MM.1S (cell line): ENCODE results near the gene DHX9.

Experiments
- DNase-seq: peaks from one replicate; pipeline ENCODE4 v3.0.0-alpha.2; 2015
- H2AFZ ChIP-seq: fragments of 300-600 bp; sonication (generic); 2 replicates; pipeline ENCODE4 v1.6.0; 2016; ENCODE audit warnings: antibody characterized with exemption, low read length
- H3F3A ChIP-seq: fragments of 300-600 bp; sonication (generic); 2 replicates; pipeline ENCODE4 v1.6.1; 2016; ENCODE audit warnings: mild to moderate bottlenecking, antibody characterized with exemption, low read length, moderate library complexity, mixed read lengths; ENCODE audit not compliant: insufficient read depth
- H3K27ac ChIP-seq: fragments of 300-600 bp; sonication (generic); 2 replicates; pipeline ENCODE4 v1.5.1; 2016; ENCODE audit warnings: mild to moderate bottlenecking, low read length
- H3K27me3 ChIP-seq: fragments of 300-600 bp; sonication (generic); replicated peaks from 2 replicates; pipeline ENCODE4 v1.6.0; 2016; ENCODE audit warnings: low read length; ENCODE audit not compliant: insufficient read depth
- H3K36me3 ChIP-seq: fragments of 300-600 bp; sonication (generic); replicated peaks from 2 replicates; pipeline ENCODE4 v1.6.1; 2016; ENCODE audit warnings: mild to moderate bottlenecking, low read length, mixed read lengths; ENCODE audit not compliant: insufficient read depth
- H3K4me1 ChIP-seq: fragments of 300-600 bp; sonication (generic); 2 replicates; pipeline ENCODE4 v1.6.1; 2016; ENCODE audit warnings: low read length, mixed read lengths
- H3K4me2 ChIP-seq: fragments of 300-600 bp; sonication (generic); 2 replicates; pipeline ENCODE4 v1.6.0; 2016; ENCODE audit warnings: low read depth, low read length
- H3K4me3 ChIP-seq: fragments of 300-600 bp; sonication (generic); 2 replicates; pipeline ENCODE4 v1.5.1; 2016; ENCODE audit warnings: low read length, mixed read lengths
- H3K79me2 ChIP-seq: fragments of 300-600 bp; sonication (generic); 2 replicates; pipeline ENCODE4 v1.6.1; 2016; ENCODE audit warnings: mixed run types, low read length, mixed read lengths
- H3K9ac ChIP-seq: fragments of 300-600 bp; sonication (generic); 2 replicates; pipeline ENCODE4 v1.6.1; 2016; ENCODE audit warnings: low read length, mixed read lengths
- H3K9me2 ChIP-seq: fragments of 300-600 bp; sonication (generic); replicated peaks from 2 replicates; pipeline ENCODE4 v1.6.1; 2016; ENCODE audit warnings: mild to moderate bottlenecking, low read length, mixed read lengths; ENCODE audit not compliant: insufficient read depth
- H3K9me3 ChIP-seq: fragments of 300-600 bp; sonication (generic); replicated peaks from 2 replicates; pipeline ENCODE4 v1.6.1; 2016; ENCODE audit warnings: mild to moderate bottlenecking, low read length, mixed read lengths; ENCODE audit not compliant: insufficient read depth
- H4K20me1 ChIP-seq: fragments of 300-600 bp; sonication (generic); 2 replicates; pipeline ENCODE4 v1.6.1; 2016; ENCODE audit warnings: mild to moderate bottlenecking, low read length, moderate library complexity, mixed read lengths; ENCODE audit not compliant: insufficient read depth
- CTCF ChIP-seq: fragments of 300-600 bp; sonication (generic); IDR thresholded peaks from 2 replicates; pipeline ENCODE4 v1.5.1; 2016; ENCODE audit warnings: antibody characterized with exemption, low read length, mixed read lengths
- EZH2 ChIP-seq: fragments of 300-600 bp; sonication (generic); optimal IDR thresholded peaks from 2 replicates; pipeline ENCODE3; 2017; ENCODE audit warnings: low read depth, mild to moderate bottlenecking, antibody characterized with exemption, low read length, mixed read lengths
- EZH2phosphoT487 ChIP-seq: fragments of 300-600 bp; sonication (generic); IDR thresholded peaks from 2 replicates; pipeline ENCODE4 v1.6.1; 2018; ENCODE audit warnings: antibody characterized with exemption, low read length

Gene DHX9

GRCh38 chr1:182869241-182869666, 30.1 kb downstream of the DHX9 start:
- TF ChIP-seq CTCF (no peak), EZH2 (no peak), EZH2phosphoT487 (no peak)
- H3K9me3 ChIP-seq = no peaks in the 10 kb centered on the region
- peaks cover 67% of the 10 kb centered on the region for H3K36me3 ChIP-seq
- DNase-seq = no peak
- no peaks in the 10 kb centered on the region; the same call in 1 of the 2 replicates for H3F3A ChIP-seq
- no peak overlapping the region for H3K9ac ChIP-seq
- H3K27me3 ChIP-seq = no peaks in the 10 kb centered on the region
- H3K27ac ChIP-seq = no peak overlapping the region
- no peak overlapping the region for H3K4me2 ChIP-seq
- peaks cover 37% of the 10 kb centered on the region for H3K79me2 ChIP-seq
- H3K4me3 ChIP-seq = no peak overlapping the region
- no peaks in the 10 kb centered on the region for H4K20me1 ChIP-seq
- H2AFZ ChIP-seq = no peak overlapping the region
- no peaks in the 10 kb centered on the region for H3K4me1 ChIP-seq
- no peaks in the 10 kb centered on the region for H3K9me2 ChIP-seq

GRCh38 chr1:182872881-182873280, 33.7 kb downstream of the DHX9 start:
- Histone ChIP-seq H3K4me2 (no peak overlapping the region), H3K27ac (no peak overlapping the region), H3K36me3 (peaks cover 76% of the 10 kb centered on the region), H3K27me3 (no peaks in the 10 kb centered on the region), H4K20me1 (no peaks in the 10 kb centered on the region), H3K4me3 (no peak overlapping the region), H3K9me2 (no peaks in the 10 kb centered on the region), H3F3A (no peaks in the 10 kb centered on the region; the same call in 1 of the 2 replicates), H3K79me2 (peaks cover 37% of the 10 kb centered on the region), H2AFZ (no peak overlapping the region), H3K4me1 (no peaks in the 10 kb centered on the region), H3K9me3 (no peaks in the 10 kb centered on the region), H3K9ac (no peak overlapping the region)
- TF ChIP-seq CTCF (no peak), EZH2 (no peak), EZH2phosphoT487 (no peak)
- no peak for DNase-seq

- Histone ChIP-seq H3K27me3 (no peaks in the 10 kb centered on the region), H3K27ac (no peak overlapping the region), H3K36me3 (peaks cover 76% of the 10 kb centered on the region), H3F3A (no peaks in the 10 kb centered on the region; the same call in 1 of the 2 replicates), H3K4me2 (no peak overlapping the region), H4K20me1 (no peaks in the 10 kb centered on the region), H3K9ac (no peak overlapping the region), H3K9me2 (no peaks in the 10 kb centered on the region), H3K4me3 (no peak overlapping the region), H2AFZ (no peak overlapping the region), H3K4me1 (no peaks in the 10 kb centered on the region), H3K9me3 (no peaks in the 10 kb centered on the region), H3K79me2 (peaks cover 35% of the 10 kb centered on the region)
- DNase-seq = no peak
- TF ChIP-seq CTCF (no peak), EZH2phosphoT487 (no peak), EZH2 (no peak)
Observed at GRCh38 chr1:182875889-182876288, 36.7 kb downstream of the DHX9 start.
